ENCODE results near the gene TAF1. TPM values are rescaled to one million over a fixed set of nuclear protein-coding genes. Genes with fewer than 3 reads are reported as not detected.
"Not testable (repeated sequence)": the region's sequence is repeated elsewhere in the genome, so short reads cannot be mapped to it uniquely, and the experiment has no call there.

Gene TAF1
- total RNA-seq, 1 donor from 2014 or later: 59.0 TPM

DNA sequence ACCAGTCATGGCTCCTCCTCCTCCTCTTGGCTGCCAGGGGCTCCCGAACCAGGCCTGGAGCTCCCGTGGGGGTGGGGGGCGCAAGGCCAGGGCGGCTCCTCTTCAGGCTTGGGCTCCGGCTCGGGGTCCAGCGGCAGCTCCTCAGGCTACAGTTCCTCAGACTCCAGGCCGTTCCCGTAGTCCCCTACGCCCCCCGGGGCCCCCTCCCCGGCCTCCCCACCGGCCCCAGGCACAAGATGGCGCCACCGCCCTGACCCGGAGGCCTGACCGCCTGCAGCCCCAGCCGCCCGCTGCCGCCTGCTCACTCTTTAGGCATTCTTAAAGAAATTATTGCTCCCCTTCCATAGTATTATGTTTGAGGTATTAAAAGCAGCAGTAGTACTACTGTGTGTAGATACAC is 54.5 kb downstream of the TAF1 start:
- Histone ChIP-seq H3K27me3 (ENCODE audit: control insufficient read depth in 3 of 3, insufficient read depth in 3 of 3, low read length in 3 of 3) (no peaks in the 10 kb centered on the region), H3K9ac (ENCODE audit: low read depth in 1 of 3, low read length in 3 of 3) (no peak overlapping the region), H3K4me3 (ENCODE audit: low read length in 3 of 3) (no peak overlapping the region), H3K27ac (ENCODE audit: low read depth, low read length) (no peak overlapping the region), H3K9me3 (ENCODE audit: control insufficient read depth in 3 of 3, low read length in 3 of 3) (no peaks in the 10 kb centered on the region), H3K4me1 (ENCODE audit: control insufficient read depth in 3 of 3, insufficient read depth in 3 of 3, low read length in 3 of 3) (no peaks in the 10 kb centered on the region), H3K36me3 (ENCODE audit: control insufficient read depth in 3 of 3, insufficient read depth in 3 of 3, low read length in 3 of 3) (peaks cover 8 to 26% (median 21%) of the 10 kb centered on the region in 3 donors)

DNA sequence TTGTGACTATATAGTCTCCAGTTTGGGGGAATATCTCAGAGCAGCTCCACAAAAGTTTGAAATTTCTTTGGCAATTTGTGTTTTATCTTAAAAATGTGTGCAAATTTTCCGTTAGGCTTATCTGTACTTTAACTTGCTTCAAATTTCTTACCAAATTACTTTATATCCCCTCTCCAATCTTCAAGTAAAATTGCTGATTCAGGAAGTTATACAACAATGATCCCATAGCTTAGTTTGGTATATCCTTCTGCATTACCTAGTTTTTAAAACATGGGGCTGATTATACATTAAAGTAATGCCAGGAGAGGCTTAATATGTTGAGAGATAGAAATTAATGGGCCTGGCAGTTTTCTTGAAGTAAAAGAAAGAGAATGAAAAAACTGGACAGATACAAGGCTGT is 66.6 kb downstream of the TAF1 start:
- H3K4me1 ChIP-seq (ENCODE audit: control insufficient read depth in 3 of 3, insufficient read depth in 3 of 3, low read length in 3 of 3): no peaks in the 10 kb centered on the region
- H3K27me3 ChIP-seq (ENCODE audit: control insufficient read depth in 3 of 3, insufficient read depth in 3 of 3, low read length in 3 of 3): no peaks in the 10 kb centered on the region
- H3K27ac ChIP-seq (ENCODE audit: low read depth, low read length): no peak overlapping the region
- no peaks in the 10 kb centered on the region for H3K9me3 ChIP-seq (ENCODE audit: control insufficient read depth in 3 of 3, low read length in 3 of 3)
- H3K9ac ChIP-seq (ENCODE audit: low read depth in 1 of 3, low read length in 3 of 3): no peak overlapping the region
- no peak overlapping the region for H3K4me3 ChIP-seq (ENCODE audit: low read length in 3 of 3)
- peaks cover 0 to 10% (median 8%) of the 10 kb centered on the region in 3 donors for H3K36me3 ChIP-seq (ENCODE audit: control insufficient read depth in 3 of 3, insufficient read depth in 3 of 3, low read length in 3 of 3)

DNA sequence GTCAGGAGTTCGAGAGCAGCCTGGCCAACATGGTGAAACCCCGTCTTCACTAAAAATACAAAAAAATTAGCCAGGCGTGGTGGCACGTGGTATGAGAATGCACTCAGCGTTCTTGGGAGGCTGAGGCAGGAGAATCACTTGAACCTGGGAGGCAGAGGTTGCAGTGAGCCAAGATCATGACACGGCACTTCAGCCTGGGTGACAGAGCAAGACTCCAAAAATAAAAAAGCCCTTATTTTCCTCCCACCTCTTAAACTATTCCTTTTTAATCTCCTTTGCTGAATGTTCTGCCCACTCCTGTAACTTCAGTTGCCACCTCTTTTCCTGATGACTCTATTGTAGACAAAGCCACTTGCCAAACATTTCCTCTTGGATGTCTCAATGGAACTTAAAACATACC is 72.6 kb downstream of the TAF1 start:
- Histone ChIP-seq H3K9me3 (ENCODE audit: control insufficient read depth in 3 of 3, low read length in 3 of 3) (no peaks in the 10 kb centered on the region), H3K4me1 (ENCODE audit: control insufficient read depth in 3 of 3, insufficient read depth in 3 of 3, low read length in 3 of 3) (no peaks in the 10 kb centered on the region), H3K36me3 (ENCODE audit: control insufficient read depth in 3 of 3, insufficient read depth in 3 of 3, low read length in 3 of 3) (peaks cover 0 to 8% (median 6%) of the 10 kb centered on the region in 3 donors), H3K4me3 (ENCODE audit: low read length in 3 of 3) (no peak overlapping the region), H3K9ac (ENCODE audit: low read depth in 1 of 3, low read length in 3 of 3) (no peak overlapping the region), H3K27me3 (ENCODE audit: control insufficient read depth in 3 of 3, insufficient read depth in 3 of 3, low read length in 3 of 3) (no peaks in the 10 kb centered on the region), H3K27ac (ENCODE audit: low read depth, low read length) (no peak overlapping the region)

DNA sequence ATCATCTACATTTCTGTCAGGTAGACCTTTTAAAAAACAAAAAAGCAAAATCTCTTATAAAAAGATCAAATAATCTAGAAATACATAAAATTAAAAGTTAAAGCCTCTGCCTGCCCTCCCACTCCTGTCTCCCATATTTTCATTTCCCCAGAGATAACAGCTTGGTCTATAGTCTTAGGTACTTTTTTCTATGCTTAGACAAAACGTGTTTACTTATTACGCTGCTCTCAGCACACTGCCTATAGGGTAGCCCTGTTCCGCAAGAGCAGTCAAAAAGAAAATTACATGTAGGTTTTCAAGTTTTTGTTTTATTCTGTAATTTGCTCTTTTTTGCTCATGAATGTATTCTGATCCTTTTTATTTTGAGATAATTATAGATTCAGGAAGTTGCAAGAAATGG is 73.3 kb downstream of the TAF1 start:
- H3K4me1 ChIP-seq (ENCODE audit: control insufficient read depth in 3 of 3, insufficient read depth in 3 of 3, low read length in 3 of 3): no peaks in the 10 kb centered on the region
- no peaks in the 10 kb centered on the region for H3K27me3 ChIP-seq (ENCODE audit: control insufficient read depth in 3 of 3, insufficient read depth in 3 of 3, low read length in 3 of 3)
- H3K9me3 ChIP-seq (ENCODE audit: control insufficient read depth in 3 of 3, low read length in 3 of 3): no peaks in the 10 kb centered on the region
- H3K36me3 ChIP-seq (ENCODE audit: control insufficient read depth in 3 of 3, insufficient read depth in 3 of 3, low read length in 3 of 3): peaks cover 0 to 8% (median 6%) of the 10 kb centered on the region in 3 donors
- H3K9ac ChIP-seq (ENCODE audit: low read depth in 1 of 3, low read length in 3 of 3): no peak overlapping the region
- H3K4me3 ChIP-seq (ENCODE audit: low read length in 3 of 3): no peak overlapping the region
- H3K27ac ChIP-seq (ENCODE audit: low read depth, low read length): no peak overlapping the region

DNA sequence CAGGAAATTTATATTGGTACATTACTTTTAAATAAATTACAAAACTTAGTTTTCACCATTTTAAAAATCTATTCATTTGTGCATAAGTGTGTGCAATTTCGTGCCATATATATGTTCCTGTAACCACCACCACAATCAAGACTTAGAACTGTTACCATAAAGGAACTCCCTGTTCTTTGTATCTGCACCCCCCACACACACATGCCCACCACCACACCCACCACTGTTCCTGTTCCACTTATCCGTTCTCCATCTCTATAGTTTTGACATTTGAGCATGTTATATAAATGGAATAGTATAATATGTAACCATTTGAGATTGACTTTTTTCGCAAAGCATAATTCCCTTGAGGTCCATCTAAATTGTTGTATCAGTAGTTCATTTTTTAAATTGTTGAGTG is 73.7 kb downstream of the TAF1 start:
- no peak overlapping the region for H3K4me3 ChIP-seq (ENCODE audit: low read length in 3 of 3)
- no peak overlapping the region for H3K9ac ChIP-seq (ENCODE audit: low read depth in 1 of 3, low read length in 3 of 3)
- H3K9me3 ChIP-seq (ENCODE audit: control insufficient read depth in 3 of 3, low read length in 3 of 3): no peaks in the 10 kb centered on the region
- H3K27me3 ChIP-seq (ENCODE audit: control insufficient read depth in 3 of 3, insufficient read depth in 3 of 3, low read length in 3 of 3): no peaks in the 10 kb centered on the region
- H3K4me1 ChIP-seq (ENCODE audit: control insufficient read depth in 3 of 3, insufficient read depth in 3 of 3, low read length in 3 of 3): no peaks in the 10 kb centered on the region
- no peak overlapping the region for H3K27ac ChIP-seq (ENCODE audit: low read depth, low read length)
- peaks cover 0 to 6% (median 3%) of the 10 kb centered on the region in 3 donors for H3K36me3 ChIP-seq (ENCODE audit: control insufficient read depth in 3 of 3, insufficient read depth in 3 of 3, low read length in 3 of 3)

DNA sequence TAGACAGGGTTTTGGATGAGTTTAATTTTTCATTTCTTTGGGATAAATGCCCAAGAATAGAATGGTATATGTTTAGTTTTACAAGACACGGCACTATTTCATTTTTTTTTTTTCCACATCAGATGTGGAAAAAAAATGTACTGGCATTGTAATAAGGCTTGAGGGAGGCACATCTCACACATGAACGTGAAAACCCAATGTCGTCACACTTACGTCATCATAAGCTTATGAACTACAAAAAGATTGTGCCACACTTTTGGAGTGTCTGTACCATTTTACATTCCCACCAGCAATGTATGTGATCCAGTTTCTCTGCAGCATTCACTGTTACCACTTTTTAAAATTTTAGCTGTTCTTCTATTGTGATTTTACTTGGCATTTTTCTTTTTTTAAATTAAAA is 74.2 kb downstream of the TAF1 start:
- no peak overlapping the region for H3K9ac ChIP-seq (ENCODE audit: low read depth in 1 of 3, low read length in 3 of 3)
- no peaks in the 10 kb centered on the region for H3K4me1 ChIP-seq (ENCODE audit: control insufficient read depth in 3 of 3, insufficient read depth in 3 of 3, low read length in 3 of 3)
- no peak overlapping the region for H3K4me3 ChIP-seq (ENCODE audit: low read length in 3 of 3)
- H3K27ac ChIP-seq (ENCODE audit: low read depth, low read length): no peak overlapping the region
- peaks cover 0 to 4% (median 3%) of the 10 kb centered on the region in 3 donors for H3K36me3 ChIP-seq (ENCODE audit: control insufficient read depth in 3 of 3, insufficient read depth in 3 of 3, low read length in 3 of 3)
- H3K9me3 ChIP-seq (ENCODE audit: control insufficient read depth in 3 of 3, low read length in 3 of 3): no peaks in the 10 kb centered on the region
- H3K27me3 ChIP-seq (ENCODE audit: control insufficient read depth in 3 of 3, insufficient read depth in 3 of 3, low read length in 3 of 3): no peaks in the 10 kb centered on the region

DNA sequence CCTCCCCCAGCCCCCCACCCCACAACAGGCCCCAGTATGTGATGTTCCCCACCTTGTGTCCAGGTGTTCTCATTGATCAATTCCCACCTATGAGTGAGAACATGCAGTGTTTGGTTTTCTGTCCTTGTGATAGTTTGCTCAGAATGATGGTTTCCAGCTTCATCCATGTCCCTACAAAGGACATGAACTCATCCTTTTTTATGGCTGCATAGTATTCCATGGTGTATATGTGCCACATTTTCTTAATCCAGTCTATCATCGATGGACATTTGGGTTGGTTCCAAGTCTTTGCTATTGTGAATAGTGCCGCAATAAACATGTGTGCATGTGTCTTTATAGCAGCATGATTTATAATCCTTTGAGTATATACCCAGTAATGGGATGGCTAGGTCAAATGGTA is 75.7 kb downstream of the TAF1 start:
- H3K36me3 ChIP-seq (ENCODE audit: control insufficient read depth in 3 of 3, insufficient read depth in 3 of 3, low read length in 3 of 3); H3K9ac ChIP-seq (ENCODE audit: low read depth in 1 of 3, low read length in 3 of 3); H3K4me3 ChIP-seq (ENCODE audit: low read length in 3 of 3); H3K27ac ChIP-seq (ENCODE audit: low read depth, low read length); H3K4me1 ChIP-seq (ENCODE audit: control insufficient read depth in 3 of 3, insufficient read depth in 3 of 3, low read length in 3 of 3); H3K27me3 ChIP-seq (ENCODE audit: control insufficient read depth in 3 of 3, insufficient read depth in 3 of 3, low read length in 3 of 3); H3K9me3 ChIP-seq (ENCODE audit: control insufficient read depth in 3 of 3, low read length in 3 of 3): not testable (repeated sequence)

DNA sequence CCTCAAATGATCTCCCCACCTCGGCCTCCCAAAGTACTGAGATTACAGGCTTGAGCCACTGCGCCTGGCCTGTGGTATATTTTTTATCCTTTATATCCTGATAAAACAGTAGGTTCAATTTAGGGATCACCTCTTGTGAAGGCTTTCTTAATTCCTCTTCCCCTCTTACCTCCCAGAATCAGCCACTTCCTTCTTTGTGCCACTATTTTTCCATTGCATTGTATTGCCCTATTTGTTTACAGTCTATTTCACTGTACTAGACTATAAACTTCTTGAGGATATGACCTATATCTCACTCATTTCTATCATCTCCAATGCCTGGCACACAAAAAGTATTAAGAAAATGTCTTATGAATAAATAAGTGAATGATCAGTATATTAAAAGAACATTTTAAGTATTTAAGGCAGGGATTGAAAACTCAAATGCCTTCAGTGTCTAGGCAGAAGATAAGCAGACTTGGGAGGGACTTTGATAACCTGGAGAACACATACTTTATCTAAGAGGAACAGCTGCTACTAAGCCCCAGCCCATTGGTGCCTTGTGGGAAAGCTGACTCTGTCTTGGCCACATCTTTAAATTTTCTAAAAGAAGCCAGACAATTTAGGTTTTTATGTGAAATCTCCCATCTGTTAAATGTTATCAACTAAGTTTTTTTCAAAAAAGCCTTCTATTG is 84.4 kb downstream of the TAF1 start:
- H3K36me3 ChIP-seq (ENCODE audit: control insufficient read depth in 3 of 3, insufficient read depth in 3 of 3, low read length in 3 of 3): peaks cover 7 to 12% (median 7%) of the 10 kb centered on the region in 3 donors
- H3K27ac ChIP-seq (ENCODE audit: low read depth, low read length): no peak overlapping the region
- no peaks in the 10 kb centered on the region for H3K9me3 ChIP-seq (ENCODE audit: control insufficient read depth in 3 of 3, low read length in 3 of 3)
- no peaks in the 10 kb centered on the region for H3K27me3 ChIP-seq (ENCODE audit: control insufficient read depth in 3 of 3, insufficient read depth in 3 of 3, low read length in 3 of 3)
- no peak overlapping the region for H3K4me3 ChIP-seq (ENCODE audit: low read length in 3 of 3)
- no peak overlapping the region for H3K9ac ChIP-seq (ENCODE audit: low read depth in 1 of 3, low read length in 3 of 3)
- H3K4me1 ChIP-seq (ENCODE audit: control insufficient read depth in 3 of 3, insufficient read depth in 3 of 3, low read length in 3 of 3): no peaks in the 10 kb centered on the region

DNA sequence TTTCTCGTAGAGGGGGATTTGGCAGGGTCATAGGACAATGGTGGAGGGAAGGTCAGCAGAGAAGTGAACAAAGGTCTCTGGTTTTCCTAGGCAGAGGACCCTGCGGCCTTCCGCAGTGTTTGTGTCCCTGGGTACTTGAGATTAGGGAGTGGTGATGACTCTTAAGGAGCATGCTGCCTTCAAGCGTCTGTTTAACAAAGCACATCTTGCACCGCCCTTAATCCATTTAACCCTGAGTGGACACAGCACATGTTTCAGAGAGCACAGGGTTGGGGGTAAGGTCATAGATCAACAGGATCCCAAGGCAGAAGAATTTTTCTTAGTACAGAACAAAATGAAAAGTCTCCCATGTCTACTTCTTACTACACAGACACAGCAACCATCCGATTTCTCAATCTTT is 85.4 kb downstream of the TAF1 start:
- H3K9ac ChIP-seq (ENCODE audit: low read depth in 1 of 3, low read length in 3 of 3); H3K4me3 ChIP-seq (ENCODE audit: low read length in 3 of 3); H3K27ac ChIP-seq (ENCODE audit: low read depth, low read length): not testable (repeated sequence)

DNA sequence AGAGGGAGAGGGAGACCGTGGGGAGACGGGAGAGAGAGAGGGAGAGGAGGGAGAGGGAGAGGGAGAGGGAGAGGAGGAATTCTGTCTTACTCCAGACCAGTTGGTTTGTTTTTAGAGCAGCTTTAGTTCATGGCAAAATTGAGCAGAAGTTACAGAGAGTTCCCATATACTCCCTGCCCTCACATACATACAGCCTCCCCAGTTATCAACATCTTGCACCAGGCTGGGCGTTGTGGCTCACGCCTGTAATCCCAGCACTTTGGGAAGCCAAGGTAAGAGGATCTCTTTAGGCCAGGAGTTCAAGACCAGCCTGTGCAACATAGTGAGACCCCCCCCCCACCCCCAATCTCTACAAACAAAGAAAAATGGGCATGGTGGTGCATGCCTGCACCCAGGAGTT is 86.9 kb downstream of the TAF1 start:
- H3K27me3 ChIP-seq (ENCODE audit: control insufficient read depth in 3 of 3, insufficient read depth in 3 of 3, low read length in 3 of 3): no peaks in the 10 kb centered on the region
- H3K9ac ChIP-seq (ENCODE audit: low read depth in 1 of 3, low read length in 3 of 3): no peak overlapping the region
- no peaks in the 10 kb centered on the region for H3K9me3 ChIP-seq (ENCODE audit: control insufficient read depth in 3 of 3, low read length in 3 of 3)
- no peaks in the 10 kb centered on the region for H3K4me1 ChIP-seq (ENCODE audit: control insufficient read depth in 3 of 3, insufficient read depth in 3 of 3, low read length in 3 of 3)
- peaks cover 17 to 25% (median 22%) of the 10 kb centered on the region in 3 donors for H3K36me3 ChIP-seq (ENCODE audit: control insufficient read depth in 3 of 3, insufficient read depth in 3 of 3, low read length in 3 of 3)
- no peak overlapping the region for H3K27ac ChIP-seq (ENCODE audit: low read depth, low read length)
- H3K4me3 ChIP-seq (ENCODE audit: low read length in 3 of 3): no peak overlapping the region

More for the DNA sequence above, 85.4 kb downstream of the TAF1 start:
- H3K9me3 ChIP-seq (ENCODE audit: control insufficient read depth in 3 of 3, low read length in 3 of 3); H3K27me3 ChIP-seq (ENCODE audit: control insufficient read depth in 3 of 3, insufficient read depth in 3 of 3, low read length in 3 of 3); H3K4me1 ChIP-seq (ENCODE audit: control insufficient read depth in 3 of 3, insufficient read depth in 3 of 3, low read length in 3 of 3): not testable (repeated sequence)
- H3K36me3 ChIP-seq (ENCODE audit: control insufficient read depth in 3 of 3, insufficient read depth in 3 of 3, low read length in 3 of 3): peaks cover 11 to 20% (median 13%) of the 10 kb centered on the region in 3 donors

Measured in skeletal muscle tissue (tissue), 4 donors.